SK-N-MC (cell line): ENCODE measurements around the gene PIK3R1.

Source experiments
- EZH2 ChIP-seq: fragments of 200-600 bp; sonication (generic); IDR thresholded peaks from one replicate; pipeline ENCODE4 v1.6.1; 2017; ENCODE audit warnings: antibody characterized with exemption
- FOXP2 ChIP-seq: optimal IDR thresholded peaks from 2 replicates; pipeline ENCODE3; 2011; ENCODE audit warnings: mild to moderate bottlenecking, moderate library complexity; ENCODE audit not compliant: insufficient read depth; ENCODE audit errors: extremely low read length, control extremely low read depth
- POLR2AphosphoS5 ChIP-seq: IDR thresholded peaks from 2 replicates; pipeline ENCODE4 v1.6.1; 2012; ENCODE audit warnings: mild to moderate bottlenecking, low read depth, low read length, borderline replicate concordance

DNA sequence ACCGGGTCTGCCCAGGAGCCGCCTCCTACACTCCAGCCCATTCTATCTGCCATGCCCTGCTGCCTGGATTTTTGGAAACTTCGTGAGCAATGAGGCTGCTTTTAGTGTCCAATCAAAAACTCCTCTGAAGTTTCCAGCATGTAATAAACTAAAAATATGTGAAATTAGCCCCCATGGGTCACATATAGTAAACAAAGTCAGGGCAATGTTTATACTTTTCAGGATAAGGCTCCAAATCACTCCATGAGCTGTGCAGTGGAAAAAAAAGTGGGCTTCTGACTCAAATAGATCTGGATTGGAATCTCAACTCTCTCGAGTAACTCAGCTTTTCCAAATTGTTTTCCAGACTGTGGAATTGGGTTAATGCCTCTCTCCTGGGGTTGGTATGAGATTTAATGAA, 68.2 kb downstream of the PIK3R1 start:
- no peak for TF ChIP-seq POLR2AphosphoS5
- no peak for TF ChIP-seq EZH2
- TF ChIP-seq FOXP2, result no peak
